ENCODE results near the gene LDLRAD3. TPM values are rescaled to one million over a fixed set of nuclear protein-coding genes. Genes with fewer than 3 reads are reported as not detected.

Gene LDLRAD3
- total RNA-seq, 1 experiment from 2014 or later: 12.1 TPM

DNA sequence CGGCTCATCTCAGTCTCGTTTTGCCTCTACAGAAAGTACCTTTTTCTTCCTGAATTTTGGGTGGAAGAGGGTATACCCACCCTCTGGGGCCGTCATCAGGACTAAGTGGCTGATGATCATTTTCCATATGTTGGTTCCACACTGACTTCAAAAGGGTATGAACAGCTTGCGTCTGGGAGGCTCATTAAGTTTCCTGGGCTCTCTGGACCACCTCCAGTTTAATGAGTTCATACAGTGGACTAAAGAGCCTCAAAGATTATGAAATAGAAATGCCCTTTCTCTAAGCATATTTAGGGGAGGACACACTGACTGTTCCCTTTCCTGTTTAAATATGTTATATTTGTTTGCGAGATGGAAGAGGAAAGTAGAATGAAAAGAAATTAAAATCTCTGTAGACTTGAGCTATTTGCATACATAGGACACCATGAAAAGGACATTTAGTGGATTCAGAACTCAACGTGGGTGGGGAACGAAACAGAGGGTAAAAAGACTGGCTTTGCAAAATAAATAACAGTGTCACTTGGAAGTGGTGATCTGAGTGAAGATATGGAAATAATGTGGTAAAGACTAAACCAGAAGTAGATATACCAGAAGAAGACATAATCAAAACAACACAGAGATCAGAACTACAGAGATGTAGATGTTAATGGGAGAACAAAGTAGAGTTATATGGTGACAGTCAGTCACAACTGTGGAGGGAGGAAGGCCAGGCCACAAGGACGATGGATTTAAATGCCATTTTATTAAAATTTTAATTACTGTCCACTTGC lies 18.7 kb downstream of the LDLRAD3 start:
- Histone ChIP-seq H3K4ac (ENCODE audit: low read depth, low read length) (no peak overlapping the region), H3K9me3 (ENCODE audit: control insufficient read depth, low read depth, low read length) (no peaks in the 10 kb centered on the region), H3K9ac (ENCODE audit: extremely low read depth, insufficient read length, low read length) (no peak overlapping the region), H3K79me1 (ENCODE audit: insufficient read depth, low read depth, low read length, poor library complexity, severe bottlenecking) (peaks cover 4% of the 10 kb centered on the region), H2BK120ac (ENCODE audit: low read depth, low read length, poor library complexity, severe bottlenecking) (no peak overlapping the region), H2AK5ac (ENCODE audit: insufficient read length, low read length) (no peak overlapping the region), H4K20me1 (ENCODE audit: control insufficient read depth, insufficient read depth, insufficient read length) (no peaks in the 10 kb centered on the region), H4K91ac (ENCODE audit: insufficient read length, low read depth, low read length) (no peak overlapping the region), H2BK20ac (ENCODE audit: low read depth, low read length, poor library complexity, severe bottlenecking) (no peak overlapping the region), H3K23me2 (ENCODE audit: insufficient read length, low read depth, low read length, poor library complexity, severe bottlenecking) (no peaks in the 10 kb centered on the region), H3K79me2 (ENCODE audit: insufficient read depth, low read length) (peaks cover 9% of the 10 kb centered on the region; the same call in 1 of the 2 replicates), H3T11ph (ENCODE audit: low read length) (no peak overlapping the region), H3K56ac (ENCODE audit: insufficient read length, low read depth, low read length) (no peak overlapping the region), H2BK15ac (ENCODE audit: low read depth, low read length) (no peak overlapping the region), H3K18ac (ENCODE audit: insufficient read length, low read depth, low read length) (no peak overlapping the region), H3K27ac (ENCODE audit: insufficient read length, low read depth, low read length) (no peak overlapping the region), H2AFZ (ENCODE audit: low read length) (no peak overlapping the region), H4K5ac (ENCODE audit: insufficient read length, low read depth, low read length) (no peak overlapping the region), H3K14ac (ENCODE audit: insufficient read depth, low read length) (no peak overlapping the region), H3K4me2 (ENCODE audit: insufficient read depth, insufficient read length, low read length) (no peak overlapping the region), H3K4me1 (ENCODE audit: insufficient read depth, low read length) (peaks cover 9% of the 10 kb centered on the region; the same call in 1 of the 2 replicates), H2BK12ac (ENCODE audit: insufficient read length, low read depth, low read length) (no peak overlapping the region), H4K8ac (replicated peaks; ENCODE audit: insufficient read length, low read depth, low read length) (no peak overlapping the region), H2BK5ac (ENCODE audit: insufficient read length, low read length) (no peak overlapping the region), H3K23ac (ENCODE audit: insufficient read length, low read depth, low read length) (no peak overlapping the region), H3K27me3 (ENCODE audit: insufficient read depth, low read length) (no peaks in the 10 kb centered on the region)
- DNase-seq: no peak
- Mint-ChIP-seq H3K4me1 (peaks cover 19 to 21% of the 10 kb centered on the region in 2 experiments), H3K27ac (no peak overlapping the region), H3K36me3 (ENCODE audit: insufficient read depth in 1 of 3, low read depth in 3 of 3) (peaks cover 13 to 16% (median 14%) of the 10 kb centered on the region in 3 experiments), H3K27me3 (ENCODE audit: low read depth) (no peaks in the 10 kb centered on the region), H3K4me3 (no peak overlapping the region), H3K9me3 (peaks cover 7 to 9% of the 10 kb centered on the region in 2 experiments; a peak in 4 of 5 replicates)
- TF ChIP-seq, protein P1, sequence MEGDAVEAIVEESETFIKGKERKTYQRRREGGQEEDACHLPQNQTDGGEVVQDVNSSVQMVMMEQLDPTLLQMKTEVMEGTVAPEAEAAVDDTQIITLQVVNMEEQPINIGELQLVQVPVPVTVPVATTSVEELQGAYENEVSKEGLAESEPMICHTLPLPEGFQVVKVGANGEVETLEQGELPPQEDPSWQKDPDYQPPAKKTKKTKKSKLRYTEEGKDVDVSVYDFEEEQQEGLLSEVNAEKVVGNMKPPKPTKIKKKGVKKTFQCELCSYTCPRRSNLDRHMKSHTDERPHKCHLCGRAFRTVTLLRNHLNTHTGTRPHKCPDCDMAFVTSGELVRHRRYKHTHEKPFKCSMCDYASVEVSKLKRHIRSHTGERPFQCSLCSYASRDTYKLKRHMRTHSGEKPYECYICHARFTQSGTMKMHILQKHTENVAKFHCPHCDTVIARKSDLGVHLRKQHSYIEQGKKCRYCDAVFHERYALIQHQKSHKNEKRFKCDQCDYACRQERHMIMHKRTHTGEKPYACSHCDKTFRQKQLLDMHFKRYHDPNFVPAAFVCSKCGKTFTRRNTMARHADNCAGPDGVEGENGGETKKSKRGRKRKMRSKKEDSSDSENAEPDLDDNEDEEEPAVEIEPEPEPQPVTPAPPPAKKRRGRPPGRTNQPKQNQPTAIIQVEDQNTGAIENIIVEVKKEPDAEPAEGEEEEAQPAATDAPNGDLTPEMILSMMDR (conservative IDR thresholded peaks at IDR 0.05): no peak
- no CpG with 5 or more reads among the region's 8 CpGs for WGBS (ENCODE audit: extremely low coverage, insufficient read length, low lambda C conversion rate)
